Stimulated activated naive CD4-positive, alpha-beta T cell treated with Interleukin-2 at 50 U/mL for 16 hours (primary cell): ENCODE data around the gene ADAM12.

Experiments
- DNase-seq: peaks from one replicate; lab custom pipeline; 2025; lab: John Stamatoyannopoulos, UW

The ADAM12 gene, protein sequence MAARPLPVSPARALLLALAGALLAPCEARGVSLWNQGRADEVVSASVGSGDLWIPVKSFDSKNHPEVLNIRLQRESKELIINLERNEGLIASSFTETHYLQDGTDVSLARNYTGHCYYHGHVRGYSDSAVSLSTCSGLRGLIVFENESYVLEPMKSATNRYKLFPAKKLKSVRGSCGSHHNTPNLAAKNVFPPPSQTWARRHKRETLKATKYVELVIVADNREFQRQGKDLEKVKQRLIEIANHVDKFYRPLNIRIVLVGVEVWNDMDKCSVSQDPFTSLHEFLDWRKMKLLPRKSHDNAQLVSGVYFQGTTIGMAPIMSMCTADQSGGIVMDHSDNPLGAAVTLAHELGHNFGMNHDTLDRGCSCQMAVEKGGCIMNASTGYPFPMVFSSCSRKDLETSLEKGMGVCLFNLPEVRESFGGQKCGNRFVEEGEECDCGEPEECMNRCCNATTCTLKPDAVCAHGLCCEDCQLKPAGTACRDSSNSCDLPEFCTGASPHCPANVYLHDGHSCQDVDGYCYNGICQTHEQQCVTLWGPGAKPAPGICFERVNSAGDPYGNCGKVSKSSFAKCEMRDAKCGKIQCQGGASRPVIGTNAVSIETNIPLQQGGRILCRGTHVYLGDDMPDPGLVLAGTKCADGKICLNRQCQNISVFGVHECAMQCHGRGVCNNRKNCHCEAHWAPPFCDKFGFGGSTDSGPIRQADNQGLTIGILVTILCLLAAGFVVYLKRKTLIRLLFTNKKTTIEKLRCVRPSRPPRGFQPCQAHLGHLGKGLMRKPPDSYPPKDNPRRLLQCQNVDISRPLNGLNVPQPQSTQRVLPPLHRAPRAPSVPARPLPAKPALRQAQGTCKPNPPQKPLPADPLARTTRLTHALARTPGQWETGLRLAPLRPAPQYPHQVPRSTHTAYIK

DNA sequence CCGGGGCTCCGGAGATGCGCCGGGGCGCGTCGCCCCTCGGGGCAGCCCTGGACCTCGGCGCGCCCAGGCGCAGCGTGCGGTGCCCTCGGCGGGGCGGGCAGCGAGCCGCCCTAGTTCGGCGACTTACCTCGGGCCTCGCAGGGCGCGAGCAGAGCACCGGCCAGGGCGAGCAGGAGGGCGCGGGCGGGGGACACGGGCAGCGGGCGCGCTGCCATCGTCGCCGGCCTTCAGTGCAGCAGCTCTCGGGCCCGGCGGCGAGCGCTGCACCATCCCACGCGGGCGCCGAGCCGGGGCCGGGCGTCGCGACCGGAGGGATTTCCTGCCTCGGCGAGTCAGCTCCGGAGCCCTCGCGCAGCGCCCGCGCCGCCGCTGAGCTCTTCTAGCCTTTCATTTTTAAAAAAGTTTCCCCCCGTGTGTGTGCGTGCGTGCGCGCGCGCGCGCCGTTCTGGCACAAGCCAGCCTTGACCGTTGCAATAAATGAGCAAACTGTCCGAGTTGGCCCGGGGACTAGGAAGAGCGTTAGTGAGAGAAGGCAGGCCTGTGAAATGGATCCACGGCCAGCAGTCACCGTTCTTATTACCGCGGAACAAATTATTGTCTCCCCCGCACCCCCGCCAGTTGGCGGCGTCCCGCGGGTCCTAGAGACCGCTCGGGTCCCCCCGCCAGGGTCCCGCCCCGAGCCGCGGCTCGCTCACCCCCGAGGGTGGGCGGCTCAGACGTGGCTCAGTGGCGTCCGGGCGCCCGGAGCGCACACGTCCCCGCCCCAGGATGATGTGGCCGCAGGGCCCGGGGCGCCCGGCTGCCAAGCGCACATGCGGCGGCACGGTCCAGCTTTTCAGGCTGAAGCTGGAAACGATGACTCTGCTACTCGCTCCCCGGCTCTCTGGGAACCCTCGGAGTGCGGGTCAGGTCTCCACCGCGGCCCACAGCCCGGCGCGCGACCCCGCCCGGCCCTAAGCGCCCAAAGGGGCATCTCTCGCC is at the start of gene ADAM12:
Gene ADAM12, minus strand, starts transcription at position 547 of the 981 bp plus-strand sequence. Its CDS starts 332 bp downstream, at position 215.
- DNase-seq, result peak; percentile 7

DNA sequence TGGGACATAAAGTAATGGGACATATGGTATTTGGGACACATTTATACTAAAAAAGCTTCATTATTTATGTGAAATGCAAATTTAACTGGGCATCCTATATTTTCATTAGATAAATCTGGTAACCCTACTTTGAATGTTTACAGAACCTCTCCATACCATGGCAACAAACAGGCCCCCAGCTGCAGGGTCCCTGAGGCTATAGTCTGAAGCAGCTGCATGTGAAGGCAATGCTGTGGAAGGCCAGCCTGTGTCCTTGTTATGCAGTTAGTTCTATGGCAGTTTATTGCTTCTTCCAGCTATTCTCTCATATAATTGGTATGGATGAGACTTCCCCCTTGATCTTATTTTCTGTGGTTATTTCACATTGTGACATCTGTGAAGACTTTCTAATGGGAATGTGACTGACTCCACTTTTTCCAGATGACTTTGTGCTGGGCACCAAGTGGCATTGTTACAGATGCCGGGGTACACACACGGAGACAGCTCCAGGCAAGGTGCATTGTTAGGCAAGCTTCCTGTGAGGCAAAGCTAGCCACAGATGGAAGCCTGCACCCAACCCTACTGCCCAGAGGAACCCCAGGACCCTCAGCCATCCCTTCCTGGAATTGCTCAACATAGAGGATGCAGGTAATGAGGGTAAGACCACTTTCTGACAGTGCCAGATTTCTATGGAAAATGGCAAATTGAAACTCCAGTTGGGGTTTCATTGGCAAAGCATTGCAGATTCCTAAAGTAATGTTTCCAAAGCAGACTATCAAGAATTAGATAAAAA is 49.5 kb upstream of the ADAM12 start:
- DNase-seq, result no peak

DNA sequence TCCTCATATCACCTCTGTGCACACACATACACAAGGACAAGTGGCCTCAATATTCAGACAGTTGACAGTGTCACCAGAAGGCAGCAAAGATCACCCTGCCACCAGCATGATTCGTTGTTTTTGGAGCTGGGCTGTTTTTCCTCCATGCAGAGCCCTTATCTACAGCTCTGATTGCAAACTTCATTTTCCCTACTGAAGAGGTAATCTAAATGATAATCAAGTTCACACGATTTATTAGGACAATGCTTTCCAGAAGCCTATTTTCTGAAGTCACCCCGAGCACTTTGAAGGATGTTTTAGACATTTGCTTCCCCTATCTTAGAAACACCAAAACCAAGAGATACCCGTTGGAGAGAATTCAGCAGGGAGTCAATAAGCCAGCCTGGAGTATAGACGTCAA is 46.0 kb upstream of the ADAM12 start:
- DNase-seq, result no peak

DNA sequence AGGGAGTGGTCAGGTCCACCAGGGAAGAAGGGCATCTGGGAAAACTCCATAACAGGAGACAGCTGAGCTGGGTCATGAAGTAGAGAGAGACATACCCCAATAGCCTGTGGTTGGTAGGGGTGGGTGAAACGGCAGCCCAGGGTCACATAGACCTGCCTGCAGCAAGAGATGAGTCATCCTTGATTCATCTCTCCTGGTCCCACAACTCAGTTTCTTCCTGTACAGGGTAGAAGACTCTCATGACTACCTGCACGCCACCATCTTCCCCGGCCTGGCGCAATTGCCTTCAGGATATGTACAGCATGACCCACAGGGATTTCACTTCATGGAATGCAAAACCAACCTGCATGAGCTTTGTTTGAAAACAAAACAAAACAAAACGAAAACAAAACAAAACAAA is 45.1 kb upstream of the ADAM12 start:
- no peak for DNase-seq

DNA sequence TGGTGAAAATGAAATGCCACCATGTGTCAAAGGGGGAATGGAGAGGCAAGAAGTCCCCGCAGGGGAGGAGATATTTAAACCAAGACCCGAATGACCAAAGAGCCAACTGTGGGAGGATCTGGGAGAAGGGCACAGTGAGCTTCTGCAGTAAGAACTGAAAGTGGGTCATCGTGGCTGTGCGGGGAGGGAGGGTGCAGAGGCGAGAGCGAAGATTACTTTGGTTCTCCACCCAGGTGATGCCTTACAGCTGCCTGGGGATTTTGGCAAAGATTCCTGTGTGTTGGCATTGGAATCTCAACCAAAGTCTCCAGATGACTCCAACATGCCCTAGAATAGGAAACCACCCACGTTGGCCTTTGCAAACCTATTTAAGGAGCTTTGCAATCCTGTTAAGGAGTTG is 44.2 kb upstream of the ADAM12 start:
- DNase-seq, result no peak

DNA sequence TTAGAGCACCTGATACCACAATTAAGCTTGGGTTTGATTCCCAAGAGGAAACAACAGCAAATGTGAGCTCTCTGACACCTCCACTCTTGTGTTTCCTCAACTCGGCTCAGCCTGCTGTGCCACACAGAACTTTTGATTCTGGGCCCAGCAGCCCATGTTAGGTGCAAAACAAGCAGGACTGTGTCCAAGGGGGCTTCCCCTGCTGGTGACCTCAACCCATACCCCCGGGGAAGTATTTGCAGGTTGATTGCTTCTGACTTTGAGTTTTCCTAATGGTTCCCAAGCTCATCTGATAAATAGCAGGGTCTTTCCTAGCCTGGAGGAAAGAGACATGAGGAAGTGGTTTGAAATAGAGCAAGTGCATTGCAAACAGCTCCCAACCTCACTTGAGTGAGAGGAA is 43.5 kb upstream of the ADAM12 start:
- no peak for DNase-seq

DNA sequence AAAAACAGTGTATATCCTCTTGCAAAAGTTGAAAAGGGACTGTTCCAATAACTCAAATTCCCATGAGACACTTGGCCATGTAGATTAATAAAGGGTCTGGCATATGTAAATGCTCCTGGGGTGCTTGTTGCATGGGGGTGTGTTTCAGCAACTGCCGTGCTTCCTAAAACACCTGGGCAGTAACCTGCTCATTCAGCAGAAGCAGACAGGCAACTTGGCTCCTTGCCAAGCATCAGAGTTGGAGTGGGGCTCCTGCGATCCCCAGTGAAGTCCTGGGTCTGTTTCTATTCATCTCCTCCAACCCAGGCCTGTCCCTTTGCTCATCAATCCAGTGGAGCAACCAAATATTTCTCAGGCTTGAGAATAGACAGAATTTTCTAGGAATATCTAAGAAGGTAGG is 42.2 kb upstream of the ADAM12 start:
- DNase-seq, result no peak

DNA sequence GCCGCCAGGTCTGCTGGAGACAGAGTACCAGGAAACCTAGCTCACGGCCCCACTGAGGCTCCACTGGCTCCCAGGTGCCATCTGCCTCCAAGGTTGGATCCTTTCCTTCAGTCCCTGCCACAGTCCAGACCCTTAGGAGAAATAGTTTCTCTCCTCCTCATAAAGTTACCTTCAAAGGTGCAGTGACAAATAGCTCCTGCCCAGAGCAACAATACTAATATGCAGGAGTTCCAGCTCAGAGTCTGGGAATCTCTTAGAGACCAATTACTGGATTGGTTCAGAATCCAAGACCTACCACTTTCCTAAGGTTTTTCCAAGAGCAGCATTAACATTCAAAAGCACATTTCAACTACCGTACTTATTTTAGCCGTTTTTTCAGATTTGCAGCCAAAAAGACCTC is 41.0 kb upstream of the ADAM12 start:
- no peak for DNase-seq

DNA sequence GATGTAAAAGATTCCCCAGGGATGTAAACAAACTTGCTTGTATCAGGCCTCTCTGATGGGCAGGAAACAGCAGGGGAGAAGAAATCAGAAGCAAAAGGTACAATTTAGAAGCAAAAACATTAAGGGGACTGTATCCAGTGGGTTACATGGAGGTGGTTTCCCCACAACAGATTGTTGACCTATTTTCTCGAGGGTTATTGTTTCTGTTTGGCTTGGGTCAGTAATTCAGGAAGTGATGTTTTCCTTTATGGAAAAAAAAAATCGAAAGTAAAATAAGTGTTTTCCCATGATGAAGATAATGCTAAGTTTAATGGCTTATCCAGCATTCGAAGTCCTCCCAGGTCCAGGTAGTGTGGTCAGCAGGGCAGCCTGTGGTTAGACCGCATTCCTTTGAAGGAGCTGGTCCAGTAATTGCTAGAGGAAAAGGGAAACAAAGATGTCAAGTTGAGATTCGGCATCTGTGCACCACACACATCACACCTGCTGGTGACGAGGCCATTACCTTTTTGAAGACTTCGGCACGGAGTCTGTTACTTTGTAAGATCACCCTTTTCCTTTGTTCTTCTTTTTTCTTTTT is 37.3 kb upstream of the ADAM12 start:
- no peak for DNase-seq

DNA sequence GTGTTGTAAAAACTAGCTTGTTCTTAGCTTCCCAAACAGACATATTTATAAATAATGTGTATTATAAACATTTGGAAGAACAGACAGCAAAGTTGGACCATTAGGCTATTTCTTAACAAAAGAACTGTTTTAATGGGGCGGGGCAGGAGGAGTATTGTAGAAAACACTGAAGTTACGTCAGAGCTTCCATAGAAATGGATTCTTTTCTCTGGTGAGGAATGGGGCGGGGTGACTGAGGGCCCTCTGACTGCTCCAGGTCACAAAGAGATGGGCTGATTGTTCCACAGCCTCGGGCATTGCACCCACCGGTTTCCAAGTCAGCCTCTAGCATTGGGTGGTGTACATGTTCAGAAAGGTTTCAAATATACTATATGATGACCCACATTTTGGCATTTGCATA is 36.8 kb upstream of the ADAM12 start:
- DNase-seq, result no peak

DNA sequence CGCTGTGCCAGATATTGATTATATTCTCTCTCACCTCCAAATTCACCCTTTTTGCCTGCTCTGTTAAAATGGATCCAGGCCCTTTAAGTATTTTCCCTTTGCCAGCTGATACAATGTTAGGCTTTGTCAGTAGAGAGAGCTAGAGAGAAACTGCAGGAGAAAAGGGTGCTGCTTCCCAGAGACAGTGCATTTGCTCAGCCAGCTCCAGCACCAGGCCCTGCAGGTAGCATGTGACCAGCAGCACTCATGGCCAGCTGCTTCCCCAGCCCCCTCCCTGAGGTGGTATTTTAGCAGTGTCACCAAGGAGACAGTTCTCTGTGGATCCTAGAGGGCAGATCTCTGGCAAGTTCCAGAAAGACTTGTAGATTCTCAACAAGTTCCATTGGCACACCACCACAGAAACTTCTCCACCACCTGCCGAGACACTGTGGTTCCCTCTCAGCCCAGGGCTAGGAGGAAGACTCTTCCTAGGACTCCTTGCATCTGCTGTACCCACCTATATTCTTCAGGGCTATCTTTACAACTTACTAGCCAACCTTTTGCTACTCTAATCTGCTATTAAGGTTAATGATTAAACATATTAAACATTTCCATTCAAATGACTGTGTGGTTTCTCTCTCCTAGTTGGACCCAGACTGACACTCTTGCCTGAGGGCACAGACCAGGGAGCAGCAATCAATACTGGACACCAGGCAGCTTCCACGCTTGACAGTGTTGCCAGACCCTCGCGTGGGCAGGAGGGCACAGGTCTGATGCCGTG is 35.6 kb upstream of the ADAM12 start:
- no peak for DNase-seq

DNA sequence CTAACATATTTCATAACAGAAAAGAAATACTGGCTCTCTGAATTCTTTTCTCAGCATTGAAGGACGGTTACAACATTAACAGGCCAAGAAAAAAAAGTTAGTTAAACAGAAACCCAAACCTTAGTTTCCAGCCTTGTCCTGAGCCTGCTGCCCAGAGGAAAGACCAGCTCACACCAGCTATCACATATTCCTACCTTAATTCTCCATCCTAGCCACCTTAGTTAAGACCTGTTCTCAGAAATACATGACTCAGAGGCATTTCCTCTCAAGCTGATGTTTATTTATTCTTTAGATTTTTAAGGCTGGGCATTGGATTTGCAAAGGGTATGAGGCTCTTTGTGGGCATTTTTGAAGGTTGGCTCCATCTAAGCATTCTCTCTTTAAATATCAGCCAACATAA is 34.3 kb upstream of the ADAM12 start:
- no peak for DNase-seq

DNA sequence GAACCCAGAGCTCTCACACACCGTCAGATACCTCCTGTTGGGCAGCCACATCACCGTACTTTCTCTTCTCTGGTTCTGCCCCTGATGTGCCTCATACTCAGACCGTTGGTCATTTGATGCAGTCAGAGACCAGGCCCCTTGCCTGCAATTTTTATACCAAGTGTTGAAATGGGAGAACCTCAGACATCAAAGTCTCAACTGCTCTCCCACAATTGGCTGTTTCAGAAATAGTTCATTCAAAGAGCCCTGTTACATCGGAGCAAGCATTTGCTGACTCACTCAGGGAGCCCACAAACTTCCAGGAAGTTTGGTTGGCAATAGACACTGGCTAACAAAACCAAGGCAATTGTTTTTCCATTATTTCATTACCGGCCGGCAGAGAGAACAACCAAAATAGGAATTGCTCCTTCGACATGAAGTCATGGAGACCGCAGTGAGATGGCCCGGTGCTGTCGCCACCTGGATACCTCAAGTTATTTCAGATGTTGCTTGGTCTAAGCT is 33.5 kb upstream of the ADAM12 start:
- no peak for DNase-seq

DNA sequence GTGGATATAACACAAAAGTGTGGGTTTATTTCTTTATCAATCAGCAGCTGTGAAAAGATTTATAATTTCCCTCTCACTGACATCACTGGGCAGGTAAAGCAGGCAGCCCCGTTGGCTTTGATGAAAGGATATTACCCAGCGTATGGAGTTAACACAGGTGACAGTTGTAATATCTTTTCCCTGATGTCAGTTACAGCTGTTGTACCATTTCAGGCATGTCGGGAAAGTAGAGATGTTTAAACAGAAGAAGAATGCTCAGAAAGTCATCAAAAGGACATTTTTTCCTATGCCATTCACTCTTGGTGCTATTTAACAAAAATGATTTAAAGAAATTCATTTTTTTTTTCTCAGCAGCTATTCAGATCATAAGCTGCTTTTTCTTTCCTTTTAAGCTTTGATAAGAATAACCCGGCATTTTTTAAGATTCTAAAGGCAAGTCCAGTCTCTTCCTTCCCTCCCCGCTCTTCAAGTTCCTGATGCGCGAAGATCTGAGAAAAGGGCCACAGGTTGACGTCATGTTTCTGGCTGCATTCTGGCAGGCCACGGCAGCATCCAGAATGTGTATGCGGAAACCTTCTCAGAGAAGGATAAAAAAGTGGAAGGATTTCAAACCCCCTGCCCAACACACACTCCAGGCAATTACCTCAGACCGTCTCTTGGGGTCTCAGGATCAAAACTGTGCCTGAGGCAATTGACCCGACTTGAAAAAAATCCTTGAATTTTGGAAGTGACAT is 32.5 kb upstream of the ADAM12 start:
- no peak for DNase-seq

DNA sequence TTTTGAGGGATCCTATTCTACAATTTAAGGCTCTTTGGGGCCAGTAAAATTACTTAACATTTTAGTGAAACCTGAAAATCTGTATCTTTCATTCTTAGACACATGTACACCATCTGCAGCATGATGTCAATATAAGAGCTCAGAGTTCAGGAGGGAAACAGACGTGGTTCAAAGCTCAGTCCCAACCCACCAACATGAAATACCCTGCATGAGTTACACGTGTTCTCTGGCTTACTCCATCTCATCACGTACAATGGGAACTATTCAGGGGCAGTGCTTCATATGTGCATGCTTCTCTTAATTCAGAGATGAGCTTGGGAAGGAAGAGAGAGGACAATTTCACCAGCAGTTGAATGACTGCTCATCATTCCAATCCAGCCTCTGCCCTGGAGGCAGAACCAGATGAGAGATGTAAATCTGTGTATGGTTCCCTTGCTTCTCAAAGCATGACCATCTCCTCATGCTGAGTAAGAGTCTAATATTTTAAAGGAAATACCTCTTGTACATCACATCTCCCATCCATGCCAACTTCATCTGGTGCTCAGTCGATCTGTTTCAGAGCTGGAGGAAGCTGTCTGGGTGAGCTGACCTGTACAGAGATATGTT is 29.0 kb upstream of the ADAM12 start:
- DNase-seq, result no peak

DNA sequence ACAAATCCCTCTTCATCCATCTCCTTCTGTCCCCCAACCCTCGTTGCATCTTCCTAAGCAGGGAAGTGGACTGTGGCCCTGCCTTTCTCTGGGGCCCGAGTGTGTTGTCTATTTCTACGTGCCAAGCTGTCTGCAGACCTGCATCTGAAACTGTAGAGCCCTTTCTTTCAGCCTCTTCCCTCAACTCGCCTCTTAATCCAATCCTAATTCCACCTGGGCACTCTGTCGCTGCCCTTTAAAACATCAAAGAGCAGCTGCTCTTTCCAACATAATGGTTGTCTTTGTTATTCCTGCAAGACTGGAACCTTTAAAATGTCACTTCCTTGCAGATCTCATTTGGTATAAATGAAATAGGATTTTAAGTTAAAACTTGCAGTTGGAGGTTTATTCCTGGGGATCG is 21.5 kb upstream of the ADAM12 start:
- no peak for DNase-seq

DNA sequence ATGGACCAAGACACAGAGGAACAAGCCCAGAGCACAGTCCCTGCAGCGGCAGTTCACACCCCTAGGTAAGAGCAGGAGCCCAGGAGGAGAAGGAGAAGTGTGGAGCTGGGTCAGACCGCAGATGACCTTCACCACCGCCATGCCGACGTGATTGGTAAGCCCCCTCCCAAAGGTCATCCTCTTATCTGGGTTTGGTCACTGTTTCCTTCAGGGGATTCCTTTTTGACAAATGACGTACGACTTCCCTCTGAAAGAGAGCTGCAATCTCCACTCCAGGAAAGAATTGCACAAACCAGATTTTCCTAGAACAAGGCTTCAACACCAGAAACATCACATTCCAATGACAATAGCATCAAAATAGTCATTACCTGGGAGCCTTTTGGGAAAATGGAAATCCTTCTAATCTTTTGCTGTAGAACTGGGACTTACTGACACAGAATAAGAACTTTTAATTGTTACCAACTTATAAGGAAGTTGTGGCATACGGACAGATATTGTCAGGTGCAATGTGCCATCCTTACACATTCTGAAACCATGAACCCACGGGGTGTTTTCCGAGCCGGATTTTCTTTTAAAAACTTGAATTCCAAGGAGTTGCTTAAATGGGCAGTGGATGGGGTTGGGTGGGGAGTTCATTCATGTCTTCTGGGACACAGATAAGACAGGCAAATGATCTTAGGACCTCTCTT is 20.8 kb upstream of the ADAM12 start:
- no peak for DNase-seq

DNA sequence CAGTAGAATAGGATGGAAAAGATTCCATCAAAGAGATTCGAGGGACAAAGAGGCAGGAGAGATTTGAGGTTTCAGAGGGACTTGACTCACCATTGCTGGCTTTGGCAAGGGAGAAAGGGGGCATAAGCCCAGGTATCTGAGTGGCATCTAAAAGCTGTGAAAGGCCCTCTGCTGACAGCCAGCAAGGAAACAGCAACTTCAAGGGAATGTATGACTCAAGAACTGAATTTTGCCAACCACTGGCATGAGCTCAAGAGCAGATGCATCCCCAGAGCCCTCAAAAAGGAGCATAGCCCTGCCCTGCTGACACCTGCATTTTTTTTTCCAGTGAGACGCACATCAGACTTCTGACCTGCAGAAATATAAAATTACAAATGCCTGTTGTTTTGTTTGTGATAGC is 19.6 kb upstream of the ADAM12 start:
- DNase-seq, result no peak
